ENCODE results near the gene SH3D21. TPM values are rescaled to one million over a fixed set of nuclear protein-coding genes. Genes with fewer than 3 reads are reported as not detected.
A peak's percentile ranks its signal among the peaks of the same experiment; 100 is the strongest.

The SH3D21 gene
- total RNA-seq, 4 donors from 2014 or later = 11.3 to 11.8 TPM; not detected in 2

DNA sequence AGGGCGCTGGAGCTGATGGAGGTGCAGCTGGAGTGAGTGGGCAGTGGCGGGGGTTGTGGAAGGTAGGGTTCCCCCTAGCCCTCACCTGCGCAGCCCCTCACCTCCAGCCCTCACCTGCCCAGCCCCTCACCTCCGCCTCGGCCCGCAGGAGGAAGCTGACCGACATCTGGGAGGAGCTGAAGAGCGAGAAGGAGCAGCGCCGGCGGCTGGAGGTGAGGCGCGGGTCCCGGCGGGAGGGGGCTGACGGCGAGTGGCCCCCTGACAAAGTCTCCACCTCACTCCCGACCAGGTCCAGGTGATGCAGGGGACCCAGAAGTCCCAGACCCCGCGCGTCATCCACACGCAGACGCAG, 14.6 kb downstream of the SH3D21 start:
- H3K36me3 ChIP-seq = no peaks in the 10 kb centered on the region
- TF ChIP-seq POLR2A (IDR thresholded peaks at IDR 0.05) = no peak
- TF ChIP-seq, protein P1, sequence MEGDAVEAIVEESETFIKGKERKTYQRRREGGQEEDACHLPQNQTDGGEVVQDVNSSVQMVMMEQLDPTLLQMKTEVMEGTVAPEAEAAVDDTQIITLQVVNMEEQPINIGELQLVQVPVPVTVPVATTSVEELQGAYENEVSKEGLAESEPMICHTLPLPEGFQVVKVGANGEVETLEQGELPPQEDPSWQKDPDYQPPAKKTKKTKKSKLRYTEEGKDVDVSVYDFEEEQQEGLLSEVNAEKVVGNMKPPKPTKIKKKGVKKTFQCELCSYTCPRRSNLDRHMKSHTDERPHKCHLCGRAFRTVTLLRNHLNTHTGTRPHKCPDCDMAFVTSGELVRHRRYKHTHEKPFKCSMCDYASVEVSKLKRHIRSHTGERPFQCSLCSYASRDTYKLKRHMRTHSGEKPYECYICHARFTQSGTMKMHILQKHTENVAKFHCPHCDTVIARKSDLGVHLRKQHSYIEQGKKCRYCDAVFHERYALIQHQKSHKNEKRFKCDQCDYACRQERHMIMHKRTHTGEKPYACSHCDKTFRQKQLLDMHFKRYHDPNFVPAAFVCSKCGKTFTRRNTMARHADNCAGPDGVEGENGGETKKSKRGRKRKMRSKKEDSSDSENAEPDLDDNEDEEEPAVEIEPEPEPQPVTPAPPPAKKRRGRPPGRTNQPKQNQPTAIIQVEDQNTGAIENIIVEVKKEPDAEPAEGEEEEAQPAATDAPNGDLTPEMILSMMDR (IDR thresholded peaks at IDR 0.05) = no peak
- peaks cover 8 to 12% of the 10 kb centered on the region in 2 donors for H3K4me1 ChIP-seq
- H3K27me3 ChIP-seq = no peaks in the 10 kb centered on the region
- DNase-seq = peak in 1 of 2 donors; percentile 36
- H3K9me3 ChIP-seq = no peaks in the 10 kb centered on the region
- intact Hi-C loops (cut with DNase I; ENCODE audit: low total_unique reads) = no loop called here
- H3K4me3 ChIP-seq = peak overlapping the region; percentile 36 to 68
- H3K27ac ChIP-seq = peak overlapping the region; percentile 94 to 97

DNA sequence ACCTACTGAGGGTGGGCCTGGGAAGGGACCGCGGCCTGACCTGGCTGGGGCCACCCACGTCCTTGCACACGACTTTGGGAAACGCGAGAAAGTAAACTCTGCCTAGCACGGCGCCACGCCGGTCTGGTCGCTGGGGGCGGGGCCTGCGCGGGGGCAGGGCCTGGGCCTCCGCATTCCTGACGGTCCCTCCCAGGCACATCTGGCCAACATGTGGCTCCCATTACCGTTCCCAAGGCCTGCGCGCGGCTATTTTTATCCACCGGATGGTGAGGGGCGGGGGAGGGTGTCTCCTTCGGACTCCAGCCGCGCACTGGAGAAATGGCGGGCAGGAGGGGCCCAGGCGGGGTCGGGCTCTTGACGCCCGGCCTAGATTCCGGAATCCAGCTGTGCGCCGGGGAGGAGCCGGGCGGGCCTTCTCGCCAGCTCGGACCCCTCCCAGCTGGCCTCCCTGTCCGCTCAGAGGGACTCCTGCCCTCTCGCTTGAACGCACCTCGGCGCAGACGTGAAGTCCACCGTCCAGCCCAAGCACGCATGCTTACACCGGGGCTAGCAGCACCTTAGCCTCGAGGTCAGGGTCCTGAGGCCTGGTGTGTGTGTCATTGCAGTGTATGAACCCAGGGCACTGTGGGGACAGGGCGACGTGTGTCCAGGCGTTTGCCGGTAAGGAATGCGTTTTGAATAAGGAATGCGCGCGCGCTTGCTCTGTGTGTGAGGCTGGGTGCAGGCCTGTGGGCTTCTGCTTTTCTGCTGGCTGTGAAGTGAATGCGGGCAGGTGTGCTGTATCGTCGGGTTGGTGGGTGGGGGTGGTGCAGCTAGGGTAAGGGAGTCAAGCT, 15.2 kb downstream of the SH3D21 start:
- Histone ChIP-seq H3K9me3 (no peaks in the 10 kb centered on the region), H3K27me3 (no peaks in the 10 kb centered on the region), H3K27ac (peak overlapping the region; percentile 94 to 97), H3K4me3 (peak overlapping the region; percentile 68 to 72), H3K4me1 (peaks cover 8 to 12% of the 10 kb centered on the region in 2 donors), H3K36me3 (no peaks in the 10 kb centered on the region)
- intact Hi-C loops (cut with DNase I; ENCODE audit: low total_unique reads) = no loop called here
- TF ChIP-seq, protein P1 (IDR thresholded peaks at IDR 0.05) = no peak
- peak; percentile 4 to 32 for TF ChIP-seq POLR2A (IDR thresholded peaks at IDR 0.05)
- peak; percentile 93 to 94 for DNase-seq

DNA sequence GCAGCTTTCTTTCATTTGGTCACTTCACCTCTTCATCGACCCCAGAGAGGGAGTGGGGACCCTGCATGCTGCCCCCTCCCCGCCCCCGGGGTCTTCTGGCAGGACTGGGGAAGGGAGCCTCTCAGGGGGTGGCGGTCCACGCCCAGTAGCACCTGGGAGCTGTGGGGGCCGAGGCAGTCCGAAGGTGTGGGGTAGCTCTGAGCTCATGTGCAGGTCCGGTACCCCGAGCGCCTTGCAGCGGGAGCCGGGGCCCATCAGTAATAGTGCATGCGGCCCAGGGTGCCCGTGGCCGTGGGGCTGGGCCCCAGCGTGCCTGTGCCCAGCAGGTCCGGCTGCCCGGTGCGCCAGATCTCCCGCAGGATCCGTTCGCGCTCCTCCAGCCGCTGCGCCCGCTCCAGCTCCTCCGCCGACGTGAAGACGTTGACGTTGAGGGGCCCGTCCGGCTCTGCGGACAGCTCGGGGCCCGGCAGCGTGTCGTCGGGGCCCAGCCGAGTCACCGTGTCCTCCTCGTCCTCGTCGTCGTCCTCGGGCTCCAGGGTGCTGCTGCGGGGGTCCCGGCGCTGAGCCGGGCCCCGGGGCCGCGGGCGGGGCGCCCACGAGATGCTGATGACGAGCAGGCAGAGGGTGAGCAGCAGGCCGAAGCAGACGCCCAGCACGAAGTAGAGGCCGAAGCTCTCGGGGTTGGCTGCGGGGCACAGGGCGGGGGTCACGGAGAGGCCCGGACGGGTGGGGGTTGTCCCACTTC, 16.0 kb downstream of the SH3D21 start:
- Histone ChIP-seq H3K27ac (peak overlapping the region; percentile 94 to 97), H3K4me3 (peak overlapping the region; percentile 68 to 72), H3K9me3 (no peaks in the 10 kb centered on the region), H3K36me3 (no peaks in the 10 kb centered on the region), H3K4me1 (peaks cover 8 to 12% of the 10 kb centered on the region in 2 donors), H3K27me3 (no peaks in the 10 kb centered on the region)
- peak; percentile 34 to 35 for DNase-seq
- TF ChIP-seq POLR2A (IDR thresholded peaks at IDR 0.05) = no peak
- TF ChIP-seq, protein P1 (IDR thresholded peaks at IDR 0.05) = no peak
- intact Hi-C loops (cut with DNase I; ENCODE audit: low total_unique reads) = no loop called here

DNA sequence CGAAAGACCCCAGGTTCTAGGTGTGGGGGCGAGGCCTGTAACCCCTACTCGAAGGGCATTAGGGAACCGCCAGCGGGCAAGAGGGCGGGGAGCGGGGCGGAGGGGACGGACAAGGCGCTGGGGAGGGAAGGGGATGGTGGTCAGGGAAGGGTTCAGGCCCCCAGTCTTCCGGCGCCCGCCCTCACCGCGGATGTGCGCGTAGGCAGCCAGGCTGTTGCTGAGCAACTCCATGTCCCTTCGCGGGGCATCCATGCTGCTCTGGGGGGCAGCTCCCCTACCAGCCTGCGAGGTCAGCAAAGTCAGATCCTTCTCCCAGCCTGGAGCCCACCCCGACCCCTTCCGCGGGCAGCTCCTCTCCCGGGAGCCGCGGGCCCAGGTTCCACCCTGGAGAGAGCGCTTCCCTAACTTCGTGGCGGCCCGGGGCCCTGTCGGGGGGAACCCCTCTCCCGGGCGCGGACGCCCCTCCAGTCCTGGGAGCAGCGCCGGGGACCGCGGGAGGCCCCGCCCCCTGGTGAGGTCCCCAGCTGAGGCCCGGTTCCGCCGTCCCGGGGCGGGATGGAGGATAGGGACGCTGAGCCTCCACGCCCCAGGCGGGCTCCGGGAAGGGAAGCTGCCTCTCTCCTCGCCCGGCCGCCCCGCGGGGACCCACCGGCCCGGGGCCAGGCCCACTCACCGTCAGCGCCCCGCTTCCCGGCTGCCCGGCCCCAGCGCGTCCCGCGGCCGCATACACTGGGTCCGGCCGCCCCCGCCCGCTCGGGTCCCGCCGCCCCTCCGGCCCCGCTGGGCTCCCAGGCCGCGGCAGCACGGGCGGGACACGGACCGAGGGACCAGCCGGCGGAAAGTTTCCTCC, 16.8 kb downstream of the SH3D21 start:
- H3K9me3 ChIP-seq = no peaks in the 10 kb centered on the region
- H3K4me3 ChIP-seq = peak overlapping the region; percentile 68 to 72
- H3K27ac ChIP-seq = peak overlapping the region; percentile 94 to 97
- H3K4me1 ChIP-seq = peaks cover 8 to 12% of the 10 kb centered on the region in 2 donors
- peak in 1 of 2 donors; percentile 60 for TF ChIP-seq POLR2A (IDR thresholded peaks at IDR 0.05)
- TF ChIP-seq, protein P1 (IDR thresholded peaks at IDR 0.05) = no peak
- DNase-seq = peak; percentile 63 to 67
- no peaks in the 10 kb centered on the region for H3K27me3 ChIP-seq
- intact Hi-C loops (cut with DNase I; ENCODE audit: low total_unique reads) = no loop called here
- no peaks in the 10 kb centered on the region for H3K36me3 ChIP-seq
